H1 (cell line): ENCODE data around the gene CA9. TPM values are rescaled to one million over a fixed set of nuclear protein-coding genes. Genes with fewer than 3 reads are reported as not detected.

Source experiments
- CBX5 ChIP-seq: fragments of 300-800, 300-1000 bp; sonication (generic); IDR thresholded peaks from 2 replicates; pipeline ENCODE4 v1.7.1; 2016; ENCODE audit warnings: antibody characterized with exemption, low read length, low read depth
- EP300 ChIP-seq, 2 experiments: IDR thresholded peaks; 1 replicate in 1 of 2; 2 replicates in 1 of 2; pipeline ENCODE4 v1.6.1; 2011 to 2012; ENCODE audit warnings: low read depth in 2 of 2, low read length in 2 of 2, mild to moderate bottlenecking in 2 of 2, borderline replicate concordance in 1 of 2, inconsistent platforms in 1 of 2, moderate library complexity in 1 of 2
- NANOG ChIP-seq: IDR thresholded peaks from 2 replicates; pipeline ENCODE4 v1.6.1; 2011; ENCODE audit warnings: low read length, low read depth, mild to moderate bottlenecking, inconsistent platforms; ENCODE audit not compliant: insufficient read depth, poor library complexity, severe bottlenecking
- SUZ12 ChIP-seq: fragments of 200-600 bp; sonication (generic); IDR thresholded peaks from 2 replicates; pipeline ENCODE4 v1.6.1; 2012; ENCODE audit warnings: mild to moderate bottlenecking, inconsistent platforms, low read length, moderate library complexity, mixed read lengths
- polyA plus RNA-seq, 7 experiments: library from polyadenylated mRNA; depleted of rRNA in 3 of 7; stranded (reverse) in 5 of 7; unstranded in 2 of 7; fragments of >200 nt in 5 of 7; fragments of 200-250 nt in 2 of 7; gene quantifications; 1 replicate in 5 of 7; 2 replicates in 1 of 7; 4 replicates in 1 of 7; pipeline versions ENCODE4 v1.2.1 to v1.2.3, GENCODE V29; 2011 to 2013; ENCODE audit warnings: missing spikeins in 2 of 7, mixed read lengths in 2 of 7
- total RNA-seq: library from RNA; stranded (reverse); fragmentation: NEBNext Ultra II Directional; extraction: Animal tissue kit (Norgen Biotek cat#: 25700); gene quantifications from 2 replicates; pipeline ENCODE4 v1.2.1, GENCODE V29; 2021
- TF ChIP-seq, protein P1 (sequence below): IDR thresholded peaks from 2 replicates; pipeline ENCODE4 v1.6.1; 2011; ENCODE audit warnings: low read depth, mild to moderate bottlenecking, low read length; ENCODE audit not compliant: insufficient read depth
- TF ChIP-seq, protein P2 (sequence below): fragments of 300-600 bp; sonication (generic); IDR thresholded peaks from 2 replicates; pipeline ENCODE4 v1.7.1; 2012; ENCODE audit warnings: low read length, moderate library complexity, mild to moderate bottlenecking, inconsistent platforms; ENCODE audit not compliant: insufficient replicate concordance

Gene CA9
- total and polyA plus RNA-seq, 2 of the 8 experiments (the other 6 are each of a cell fraction or from before 2014, with no cell fraction given), result 1.3 to 1.8 TPM

GRCh38 chr9:35658968-35659220 is 14.8 kb upstream of the CA9 start (continued):
- no peak for TF ChIP-seq SUZ12
- TF ChIP-seq NANOG, result no peak
- no peak for TF ChIP-seq CBX5
- TF ChIP-seq, protein P1, sequence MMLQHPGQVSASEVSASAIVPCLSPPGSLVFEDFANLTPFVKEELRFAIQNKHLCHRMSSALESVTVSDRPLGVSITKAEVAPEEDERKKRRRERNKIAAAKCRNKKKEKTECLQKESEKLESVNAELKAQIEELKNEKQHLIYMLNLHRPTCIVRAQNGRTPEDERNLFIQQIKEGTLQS, result no peak
- no peak for TF ChIP-seq EP300 (IDR thresholded peaks at IDR 0.05; ENCODE audit: borderline replicate concordance in 1 of 2, low read depth in 2 of 2, low read length in 2 of 2)
- TF ChIP-seq, protein P2, sequence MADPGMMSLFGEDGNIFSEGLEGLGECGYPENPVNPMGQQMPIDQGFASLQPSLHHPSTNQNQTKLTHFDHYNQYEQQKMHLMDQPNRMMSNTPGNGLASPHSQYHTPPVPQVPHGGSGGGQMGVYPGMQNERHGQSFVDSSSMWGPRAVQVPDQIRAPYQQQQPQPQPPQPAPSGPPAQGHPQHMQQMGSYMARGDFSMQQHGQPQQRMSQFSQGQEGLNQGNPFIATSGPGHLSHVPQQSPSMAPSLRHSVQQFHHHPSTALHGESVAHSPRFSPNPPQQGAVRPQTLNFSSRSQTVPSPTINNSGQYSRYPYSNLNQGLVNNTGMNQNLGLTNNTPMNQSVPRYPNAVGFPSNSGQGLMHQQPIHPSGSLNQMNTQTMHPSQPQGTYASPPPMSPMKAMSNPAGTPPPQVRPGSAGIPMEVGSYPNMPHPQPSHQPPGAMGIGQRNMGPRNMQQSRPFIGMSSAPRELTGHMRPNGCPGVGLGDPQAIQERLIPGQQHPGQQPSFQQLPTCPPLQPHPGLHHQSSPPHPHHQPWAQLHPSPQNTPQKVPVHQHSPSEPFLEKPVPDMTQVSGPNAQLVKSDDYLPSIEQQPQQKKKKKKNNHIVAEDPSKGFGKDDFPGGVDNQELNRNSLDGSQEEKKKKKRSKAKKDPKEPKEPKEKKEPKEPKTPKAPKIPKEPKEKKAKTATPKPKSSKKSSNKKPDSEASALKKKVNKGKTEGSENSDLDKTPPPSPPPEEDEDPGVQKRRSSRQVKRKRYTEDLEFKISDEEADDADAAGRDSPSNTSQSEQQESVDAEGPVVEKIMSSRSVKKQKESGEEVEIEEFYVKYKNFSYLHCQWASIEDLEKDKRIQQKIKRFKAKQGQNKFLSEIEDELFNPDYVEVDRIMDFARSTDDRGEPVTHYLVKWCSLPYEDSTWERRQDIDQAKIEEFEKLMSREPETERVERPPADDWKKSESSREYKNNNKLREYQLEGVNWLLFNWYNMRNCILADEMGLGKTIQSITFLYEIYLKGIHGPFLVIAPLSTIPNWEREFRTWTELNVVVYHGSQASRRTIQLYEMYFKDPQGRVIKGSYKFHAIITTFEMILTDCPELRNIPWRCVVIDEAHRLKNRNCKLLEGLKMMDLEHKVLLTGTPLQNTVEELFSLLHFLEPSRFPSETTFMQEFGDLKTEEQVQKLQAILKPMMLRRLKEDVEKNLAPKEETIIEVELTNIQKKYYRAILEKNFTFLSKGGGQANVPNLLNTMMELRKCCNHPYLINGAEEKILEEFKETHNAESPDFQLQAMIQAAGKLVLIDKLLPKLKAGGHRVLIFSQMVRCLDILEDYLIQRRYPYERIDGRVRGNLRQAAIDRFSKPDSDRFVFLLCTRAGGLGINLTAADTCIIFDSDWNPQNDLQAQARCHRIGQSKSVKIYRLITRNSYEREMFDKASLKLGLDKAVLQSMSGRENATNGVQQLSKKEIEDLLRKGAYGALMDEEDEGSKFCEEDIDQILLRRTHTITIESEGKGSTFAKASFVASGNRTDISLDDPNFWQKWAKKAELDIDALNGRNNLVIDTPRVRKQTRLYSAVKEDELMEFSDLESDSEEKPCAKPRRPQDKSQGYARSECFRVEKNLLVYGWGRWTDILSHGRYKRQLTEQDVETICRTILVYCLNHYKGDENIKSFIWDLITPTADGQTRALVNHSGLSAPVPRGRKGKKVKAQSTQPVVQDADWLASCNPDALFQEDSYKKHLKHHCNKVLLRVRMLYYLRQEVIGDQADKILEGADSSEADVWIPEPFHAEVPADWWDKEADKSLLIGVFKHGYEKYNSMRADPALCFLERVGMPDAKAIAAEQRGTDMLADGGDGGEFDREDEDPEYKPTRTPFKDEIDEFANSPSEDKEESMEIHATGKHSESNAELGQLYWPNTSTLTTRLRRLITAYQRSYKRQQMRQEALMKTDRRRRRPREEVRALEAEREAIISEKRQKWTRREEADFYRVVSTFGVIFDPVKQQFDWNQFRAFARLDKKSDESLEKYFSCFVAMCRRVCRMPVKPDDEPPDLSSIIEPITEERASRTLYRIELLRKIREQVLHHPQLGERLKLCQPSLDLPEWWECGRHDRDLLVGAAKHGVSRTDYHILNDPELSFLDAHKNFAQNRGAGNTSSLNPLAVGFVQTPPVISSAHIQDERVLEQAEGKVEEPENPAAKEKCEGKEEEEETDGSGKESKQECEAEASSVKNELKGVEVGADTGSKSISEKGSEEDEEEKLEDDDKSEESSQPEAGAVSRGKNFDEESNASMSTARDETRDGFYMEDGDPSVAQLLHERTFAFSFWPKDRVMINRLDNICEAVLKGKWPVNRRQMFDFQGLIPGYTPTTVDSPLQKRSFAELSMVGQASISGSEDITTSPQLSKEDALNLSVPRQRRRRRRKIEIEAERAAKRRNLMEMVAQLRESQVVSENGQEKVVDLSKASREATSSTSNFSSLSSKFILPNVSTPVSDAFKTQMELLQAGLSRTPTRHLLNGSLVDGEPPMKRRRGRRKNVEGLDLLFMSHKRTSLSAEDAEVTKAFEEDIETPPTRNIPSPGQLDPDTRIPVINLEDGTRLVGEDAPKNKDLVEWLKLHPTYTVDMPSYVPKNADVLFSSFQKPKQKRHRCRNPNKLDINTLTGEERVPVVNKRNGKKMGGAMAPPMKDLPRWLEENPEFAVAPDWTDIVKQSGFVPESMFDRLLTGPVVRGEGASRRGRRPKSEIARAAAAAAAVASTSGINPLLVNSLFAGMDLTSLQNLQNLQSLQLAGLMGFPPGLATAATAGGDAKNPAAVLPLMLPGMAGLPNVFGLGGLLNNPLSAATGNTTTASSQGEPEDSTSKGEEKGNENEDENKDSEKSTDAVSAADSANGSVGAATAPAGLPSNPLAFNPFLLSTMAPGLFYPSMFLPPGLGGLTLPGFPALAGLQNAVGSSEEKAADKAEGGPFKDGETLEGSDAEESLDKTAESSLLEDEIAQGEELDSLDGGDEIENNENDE, result no peak
